Ishikawa (cell line): ENCODE data around the gene BTG1.

Source experiments
- CREB1 ChIP-seq: IDR thresholded peaks from 2 replicates; pipeline ENCODE4 v1.6.1; 2012; ENCODE audit warnings: low read depth
- TF ChIP-seq, protein P1 (sequence below): IDR thresholded peaks from 2 replicates; pipeline ENCODE4 v1.6.1; 2012

DNA sequence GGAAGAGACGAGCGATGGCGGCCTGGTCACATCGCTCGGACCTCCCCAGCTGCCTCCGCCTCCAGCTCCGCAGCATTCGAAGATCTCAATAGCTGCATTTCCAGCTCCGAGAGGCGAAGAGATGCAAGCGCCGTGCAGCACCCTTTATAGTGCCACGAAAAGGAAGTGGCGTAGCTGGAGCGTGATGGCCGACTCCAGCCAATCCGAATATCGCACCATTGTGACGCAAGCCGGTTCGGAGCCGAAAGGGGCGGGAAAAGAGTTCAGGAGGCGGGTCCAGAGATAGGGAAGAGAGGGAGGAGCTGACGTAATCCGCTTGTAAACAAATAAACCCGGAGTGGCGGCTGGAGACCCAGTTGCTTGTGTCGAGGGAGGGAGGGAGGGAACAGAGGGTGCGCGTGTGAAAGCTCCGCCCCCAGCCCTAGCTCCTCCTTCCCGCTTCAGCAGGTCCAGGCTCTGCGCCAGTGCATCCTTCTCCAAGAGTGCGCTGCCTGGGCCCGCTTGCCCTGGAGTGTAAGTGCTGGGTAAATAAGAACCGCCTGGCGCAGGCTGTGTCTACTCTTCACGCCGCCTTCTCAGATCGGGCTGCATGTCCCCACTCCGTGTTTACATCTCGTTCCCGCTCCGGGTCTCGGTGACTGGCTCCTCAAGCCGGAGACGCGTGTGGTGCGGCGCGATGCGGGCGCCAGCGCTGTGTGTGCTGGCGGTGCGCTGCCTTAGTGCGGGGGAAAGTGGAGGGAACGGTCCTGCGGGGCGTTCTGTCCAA, at the start of gene BTG1:
- TF ChIP-seq, protein P1, sequence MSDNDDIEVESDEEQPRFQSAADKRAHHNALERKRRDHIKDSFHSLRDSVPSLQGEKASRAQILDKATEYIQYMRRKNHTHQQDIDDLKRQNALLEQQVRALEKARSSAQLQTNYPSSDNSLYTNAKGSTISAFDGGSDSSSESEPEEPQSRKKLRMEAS: no peak; the same call in 1 of the 2 replicates
- TF ChIP-seq CREB1: peak; percentile 93
